ENCODE measurements around the gene MRPL51. TPM values are rescaled to one million over a fixed set of nuclear protein-coding genes. Genes with fewer than 3 reads are reported as not detected.

Gene MRPL51
- total and polyA plus RNA-seq, 2 donors (not counting 1 experiment from before 2014, with no cell fraction given): 18.6 to 72.6 TPM

GRCh38 chr12:6463216-6463615 is 29.8 kb downstream of the MRPL51 start:
- peak overlapping the region; percentile 71 for H3K4me2 ChIP-seq (replicated peaks; ENCODE audit: low read depth, low read length, poor library complexity, severe bottlenecking)
- no peak overlapping the region for H2AFZ ChIP-seq (ENCODE audit: insufficient read depth, low read depth, low read length, poor library complexity, severe bottlenecking)
- Mint-ChIP-seq H3K27me3 (no peaks in the 10 kb centered on the region), H3K27ac (peak overlapping the region; percentile 98), H3K4me1 (peaks cover 88% of the 10 kb centered on the region), H3K9me3 (ENCODE audit: insufficient read depth) (no peaks in the 10 kb centered on the region), H3K4me3 (peak overlapping the region; percentile 63)
- TF ChIP-seq CTCF (IDR thresholded peaks at IDR 0.05) (no peak), EZH2 (IDR thresholded peaks at IDR 0.05; ENCODE audit: borderline replicate concordance, insufficient read depth, low read depth, low read length, poor library complexity, severe bottlenecking) (no peak)
- ATAC-seq (ENCODE audit: low read depth): no peak
- POLR2A ChIA-PET: interaction anchor here (0.6 to 4.8 kb wide), 5 partner anchors 11 to 40 kb away, joined by 3 to 72 read pairs (median 4); partner anchors contain the start of genes CD27 and TAPBPL
- H3K36me3 ChIP-seq (replicated peaks in 1 of 2; ENCODE audit: control extremely low read depth in 1 of 2, control insufficient read depth in 1 of 2, extremely low read depth in 1 of 2, insufficient read depth in 2 of 2, low read length in 1 of 2): peaks cover 5 to 64% of the 10 kb centered on the region in 2 experiments
- no peaks in the 10 kb centered on the region for H3K27me3 ChIP-seq (replicated peaks in 1 of 4; ENCODE audit: control extremely low read depth in 1 of 4, control insufficient read depth in 3 of 4, insufficient read depth in 4 of 4, low read length in 3 of 4)
- 48% methylated on average over 2 of the region's 7 CpGs for WGBS (ENCODE audit: insufficient coverage)
- no peak overlapping the region for H3K9ac ChIP-seq (ENCODE audit: low read length)
- H3K9me3 ChIP-seq (ENCODE audit: control extremely low read depth in 1 of 3, control insufficient read depth in 2 of 3, insufficient read depth in 1 of 3, low read length in 2 of 3): no peaks in the 10 kb centered on the region
- H3K27ac ChIP-seq (ENCODE audit: low read length in 2 of 2): peak overlapping the region; percentile 89 to 93
- intact Hi-C loops (cut with micrococcal nuclease): loop anchor here (10.0 kb wide), 1 partner anchor 128 kb away; no protein-coding TSS in a partner anchor
- CTCF ChIA-PET: interaction anchor here (1.0 to 8.9 kb wide), 6 partner anchors 11 to 172 kb away, joined by 3 to 383 read pairs (median 56); partner anchors contain the start of genes CD27, LPAR5 and TAPBPL
- no peak for DNase-seq
- no peak overlapping the region for H3K4me3 ChIP-seq (ENCODE audit: control extremely low read depth in 1 of 5, extremely low read depth in 1 of 5, insufficient read depth in 1 of 5, low read depth in 2 of 5, low read length in 4 of 5)
- peaks cover 45% of the 10 kb centered on the region for H3K79me2 ChIP-seq (ENCODE audit: control insufficient read depth, insufficient read depth, low read length)
- peaks cover 14% of the 10 kb centered on the region for H4K20me1 ChIP-seq (ENCODE audit: control insufficient read depth, insufficient read depth, low read length, poor library complexity, severe bottlenecking)
- H3K4me1 ChIP-seq (ENCODE audit: control insufficient read depth in 2 of 2, insufficient read depth in 2 of 2, low read length in 2 of 2): peaks cover 61 to 93% of the 10 kb centered on the region in 2 donors
